C4-2B (cell line): ENCODE data around the gene TECPR2.

Experiments
- H3K27ac ChIP-seq: fragments of 450-650 bp; 2 replicates; pipeline ENCODE4 v1.5.1; 2017
- CTCF ChIP-seq: fragments of 450-650 bp; conservative IDR thresholded peaks from 2 replicates; pipeline ENCODE4 v1.5.1; 2017; ENCODE audit warnings: mild to moderate bottlenecking
- ZFX ChIP-seq: fragments of 450-650 bp; IDR thresholded peaks from 2 replicates; pipeline ENCODE4 v1.6.1; 2017

TECPR2 gene

GRCh38 chr14:102496958-102497744 is 134.4 kb downstream of the TECPR2 start:
- no peak overlapping the region for H3K27ac ChIP-seq
- TF ChIP-seq CTCF (no peak), ZFX (no peak)

- no peak; the same call in 1 of the 2 replicates for TF ChIP-seq CTCF
- no peak for TF ChIP-seq ZFX
- H3K27ac ChIP-seq, result no peak overlapping the region
Measured at GRCh38 chr14:102497998-102498677, 135.4 kb downstream of the TECPR2 start.

GRCh38 chr14:102498678-102499265 is 136.0 kb downstream of the TECPR2 start:
- no peak overlapping the region for H3K27ac ChIP-seq
- TF ChIP-seq ZFX, result no peak
- no peak for TF ChIP-seq CTCF

DNA sequence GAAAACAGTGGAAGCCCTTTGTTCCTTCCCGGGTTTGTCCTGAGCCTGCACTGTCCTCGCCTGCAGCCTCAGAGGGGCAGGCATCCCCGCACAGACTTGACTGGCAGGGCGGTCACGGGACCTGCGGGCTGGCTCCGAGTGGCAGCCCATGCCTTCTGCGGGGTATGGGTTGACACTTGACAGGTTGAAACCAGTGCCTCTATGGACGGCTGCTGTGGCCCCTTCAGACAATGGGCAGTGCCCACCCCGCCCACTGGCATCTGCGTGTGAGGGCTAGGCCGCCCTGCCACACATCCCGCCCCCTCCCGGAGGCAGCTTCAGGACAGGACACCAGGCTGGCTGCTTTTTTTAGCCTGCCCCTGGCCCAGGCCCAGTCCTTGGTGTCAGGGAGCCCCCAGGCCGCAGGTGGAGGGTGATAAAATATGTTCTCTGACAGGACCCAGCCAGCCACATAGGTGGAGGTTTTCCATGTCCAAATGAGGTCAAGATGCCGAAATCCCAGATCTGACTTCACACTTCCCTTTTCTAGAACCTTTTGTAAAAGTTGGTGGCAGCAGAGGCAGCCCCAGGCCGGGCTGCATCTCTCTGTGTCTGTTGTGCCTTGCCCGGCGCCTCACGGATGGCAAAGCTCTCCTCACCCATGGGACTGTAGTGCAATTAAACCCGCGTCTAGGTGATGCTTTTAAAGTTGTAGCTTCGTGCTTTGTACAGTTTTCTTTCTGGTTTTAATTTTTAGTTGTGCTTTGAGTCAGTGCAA is 136.8 kb downstream of the TECPR2 start:
- H3K27ac ChIP-seq, result no peak overlapping the region
- no peak for TF ChIP-seq ZFX
- TF ChIP-seq CTCF, result no peak

DNA sequence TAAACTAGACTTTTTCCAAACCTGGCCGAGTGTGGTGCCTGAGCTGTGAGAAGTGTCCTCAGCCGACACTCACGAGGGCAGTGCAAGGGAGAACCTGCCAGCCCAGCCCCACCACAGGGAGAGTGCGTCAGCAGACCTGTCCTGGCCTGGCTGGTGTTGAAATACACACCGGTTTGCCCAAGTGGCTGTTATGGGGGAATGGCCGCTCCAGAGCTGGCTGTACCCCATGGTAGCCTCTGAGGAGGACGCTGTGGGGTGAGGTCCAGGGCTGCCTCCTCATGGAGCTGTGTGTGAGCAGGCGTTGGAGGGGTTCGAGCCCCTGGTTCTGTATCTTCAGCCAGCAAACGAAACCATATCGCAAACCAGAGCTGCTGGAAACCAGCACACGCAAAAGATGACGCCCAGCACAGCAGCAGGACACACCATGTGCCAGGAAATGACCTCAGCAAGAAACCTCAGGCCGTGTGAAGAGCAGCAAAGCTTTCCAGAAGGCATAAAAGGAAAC is 137.5 kb downstream of the TECPR2 start:
- TF ChIP-seq ZFX (no peak), CTCF (no peak)
- no peak overlapping the region for H3K27ac ChIP-seq

DNA sequence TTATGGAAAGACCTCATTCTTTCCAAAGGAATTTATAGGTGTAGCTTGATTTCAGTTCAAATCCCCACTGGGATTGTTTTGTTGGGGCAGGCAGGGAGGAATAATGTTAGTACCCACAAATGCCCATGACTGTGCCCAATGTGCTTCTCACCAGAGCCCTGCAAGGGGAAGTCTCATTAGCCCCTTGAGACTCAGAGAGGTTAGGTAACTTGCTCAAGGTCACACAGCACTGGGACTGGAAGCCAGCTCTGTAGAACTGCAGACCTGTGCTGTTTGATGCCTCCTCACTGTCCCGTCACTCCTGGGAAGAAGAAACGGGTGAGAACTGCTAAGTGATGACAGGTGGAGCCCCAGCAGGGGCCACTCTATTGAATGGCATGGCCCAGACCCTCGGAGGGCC is 138.0 kb downstream of the TECPR2 start:
- no peak overlapping the region for H3K27ac ChIP-seq
- TF ChIP-seq ZFX, result no peak
- TF ChIP-seq CTCF, result no peak
